HG02759 (cell line): ENCODE results near the gene PDPK1.

Experiments
- ATAC-seq: cut with Tn5 transposase; IDR thresholded peaks from one replicate; pipeline ENCODE4 v1.9.1; 2021; ENCODE audit warnings: mild to moderate bottlenecking, moderate library complexity; ENCODE audit not compliant: unreplicated experiment

PDPK1 gene

DNA sequence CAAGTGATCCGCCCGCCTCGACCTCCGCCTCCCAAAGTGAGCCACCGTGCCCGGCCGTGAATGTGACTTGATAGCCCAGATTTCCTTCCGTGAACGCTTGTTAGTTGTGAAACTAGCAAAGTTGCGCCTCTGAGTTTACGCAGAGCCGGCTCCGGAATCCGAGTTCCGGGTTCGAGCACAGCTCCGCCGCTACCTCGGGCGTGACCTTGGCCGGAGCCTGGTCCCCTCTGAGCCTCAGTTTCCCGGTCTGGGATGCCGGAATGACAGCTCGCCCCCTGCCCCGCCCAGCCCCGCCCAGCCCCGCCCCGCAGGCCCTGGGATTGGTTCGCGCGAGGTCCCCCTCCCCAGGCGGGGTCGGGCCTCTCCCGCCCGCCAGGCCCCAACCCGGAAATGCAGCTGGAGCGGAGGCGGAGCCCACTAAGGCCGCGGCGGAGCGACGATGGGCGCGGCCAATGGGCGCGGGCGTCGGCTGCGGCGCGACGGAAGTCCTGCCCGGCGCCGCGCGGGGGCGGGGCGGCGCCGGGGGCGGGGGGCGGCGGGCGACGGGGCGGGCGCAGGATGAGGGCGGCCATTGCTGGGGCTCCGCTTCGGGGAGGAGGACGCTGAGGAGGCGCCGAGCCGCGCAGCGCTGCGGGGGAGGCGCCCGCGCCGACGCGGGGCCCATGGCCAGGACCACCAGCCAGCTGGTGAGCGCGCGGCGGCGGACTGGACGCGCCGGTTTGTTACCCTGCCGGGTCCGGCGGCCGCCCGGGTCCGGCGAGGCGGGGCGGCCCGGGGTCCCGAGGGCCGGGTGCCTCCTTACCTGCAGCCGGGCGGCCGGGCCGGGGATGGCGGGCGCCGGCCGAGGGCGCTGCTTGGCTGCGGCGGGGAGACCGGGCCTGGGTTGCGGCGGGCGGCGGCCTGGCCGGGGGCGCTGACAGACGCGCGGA, at the start of gene PDPK1:
Gene PDPK1, plus strand, starts transcription at position 571 of the 929 bp plus-strand sequence. Its CDS starts 92 bp downstream, at position 663.
- ATAC-seq, result peak; percentile 89

- no peak for ATAC-seq
These were observed 48.2 kb upstream of the PDPK1 start for GRCh38 chr16:2489581-2489980.

DNA sequence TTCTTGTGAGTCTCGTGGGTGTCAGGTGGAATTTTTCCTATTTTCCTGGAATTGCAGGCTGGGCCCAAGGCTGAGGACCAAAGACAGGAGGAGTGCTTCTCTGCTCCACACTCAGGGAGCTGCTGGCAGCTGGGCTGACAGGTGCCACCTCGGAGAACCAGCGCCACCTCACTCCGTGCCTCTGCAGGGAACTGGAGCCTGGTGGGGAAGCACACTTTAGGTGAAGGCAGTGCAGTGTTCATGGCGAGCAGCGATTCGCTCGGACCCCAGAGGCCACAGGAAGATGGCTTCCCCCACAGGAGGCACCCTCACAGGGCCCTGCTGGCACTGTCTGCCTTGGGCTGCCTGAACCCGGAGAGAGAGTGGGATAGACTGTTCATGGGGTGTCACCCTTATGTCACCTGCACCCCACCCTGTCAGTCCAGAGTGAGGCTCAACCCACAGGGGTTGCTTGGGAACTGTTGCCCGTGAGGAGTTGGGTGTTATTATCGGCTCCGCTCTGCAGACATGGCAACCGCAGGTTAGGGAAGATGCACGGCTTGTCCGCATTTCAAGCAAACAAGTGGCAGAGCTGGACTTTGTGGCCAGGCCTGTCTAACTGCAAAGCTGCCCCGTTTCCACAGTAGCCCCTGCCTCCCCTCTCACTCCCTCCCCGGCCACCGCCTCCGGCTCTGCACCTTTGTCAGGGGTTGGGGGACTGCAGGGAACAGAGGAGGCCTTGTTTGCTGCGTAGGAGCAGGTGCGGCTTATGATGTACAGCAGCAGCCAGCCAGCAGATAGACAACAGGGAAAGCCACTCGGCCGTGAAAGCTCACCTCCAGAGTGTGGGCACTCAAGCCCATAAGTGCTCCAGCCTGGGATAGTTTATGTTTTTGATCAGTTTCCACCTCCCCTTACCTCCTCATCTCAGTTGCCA, 47.4 kb upstream of the PDPK1 start:
- no peak for ATAC-seq

GRCh38 chr16:2492292-2492691, 45.5 kb upstream of the PDPK1 start:
- ATAC-seq, result no peak

DNA sequence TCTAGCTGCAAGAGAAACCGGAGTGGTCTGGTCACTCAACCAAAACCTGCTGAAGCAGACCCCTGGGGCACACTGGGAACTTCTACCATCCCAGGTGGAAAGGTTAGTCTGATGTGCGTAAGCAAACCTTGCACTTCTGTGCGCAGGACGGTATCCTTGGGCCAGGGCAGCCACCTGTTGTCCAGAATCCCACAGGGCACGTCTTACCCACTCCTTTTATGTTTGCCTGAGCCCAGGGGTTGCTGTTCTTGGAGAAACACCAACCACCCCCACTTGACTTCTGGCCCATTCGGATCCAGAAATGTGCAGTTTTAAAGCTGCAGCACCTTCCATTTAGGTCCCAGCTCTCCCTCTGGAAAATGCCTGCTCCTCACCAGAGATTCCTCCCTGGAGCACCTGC, 44.2 kb upstream of the PDPK1 start:
- no peak for ATAC-seq

- no peak for ATAC-seq
These were observed 43.2 kb upstream of the PDPK1 start for GRCh38 chr16:2494616-2495015.

- no peak for ATAC-seq
These were observed 42.8 kb upstream of the PDPK1 start for GRCh38 chr16:2495041-2495440.

- ATAC-seq, result no peak
These were observed 41.4 kb upstream of the PDPK1 start for GRCh38 chr16:2496223-2497115.

DNA sequence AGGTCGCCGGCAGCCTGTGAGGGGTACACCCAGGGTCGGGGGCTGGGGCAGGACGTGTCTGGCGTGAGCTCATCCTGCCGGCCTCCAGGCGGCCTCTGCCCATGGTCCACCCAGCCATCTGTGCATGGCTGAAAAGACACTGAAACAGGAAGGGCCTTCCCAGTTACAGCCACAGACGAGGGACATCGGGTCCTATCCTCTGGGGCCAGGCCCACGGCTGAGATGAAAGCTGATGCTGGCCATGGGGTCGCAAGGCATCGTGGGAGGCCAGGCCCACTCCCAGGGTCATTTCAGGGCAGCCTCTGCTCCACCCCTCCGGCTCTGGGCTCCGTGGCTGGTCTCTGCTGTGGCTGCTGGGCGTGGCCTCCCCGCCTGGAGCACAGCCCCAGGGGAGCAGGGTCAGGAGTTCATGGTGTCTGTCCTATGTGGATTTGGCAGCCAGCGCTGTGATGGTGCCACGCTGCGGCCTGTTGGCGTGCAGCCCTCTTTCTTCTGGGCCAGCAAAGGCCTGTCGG, 40.6 kb upstream of the PDPK1 start:
- ATAC-seq, result no peak

- no peak for ATAC-seq
These were observed 39.9 kb upstream of the PDPK1 start for GRCh38 chr16:2497695-2498484.

GRCh38 chr16:2498531-2499253, 39.1 kb upstream of the PDPK1 start:
- ATAC-seq, result no peak

DNA sequence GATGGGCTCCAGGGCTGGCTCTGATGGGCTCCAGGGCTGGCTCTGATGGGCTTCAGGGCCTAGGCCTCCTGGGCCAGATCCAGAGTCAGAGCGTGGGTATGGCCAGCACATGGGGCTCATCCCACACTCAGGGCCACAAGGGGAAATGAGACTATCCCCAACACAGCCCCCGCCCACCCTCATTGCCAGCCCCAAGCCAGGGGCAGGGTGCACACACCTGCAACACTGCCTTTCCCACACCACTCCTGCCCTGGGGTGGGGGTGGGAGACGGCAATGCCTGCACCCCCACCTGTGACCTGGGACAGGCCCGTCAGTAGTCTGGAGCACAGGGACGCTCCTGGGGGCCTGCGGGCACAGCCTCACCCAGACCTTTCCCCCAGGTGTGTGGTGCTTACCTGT, 38.4 kb upstream of the PDPK1 start:
- ATAC-seq, result no peak

DNA sequence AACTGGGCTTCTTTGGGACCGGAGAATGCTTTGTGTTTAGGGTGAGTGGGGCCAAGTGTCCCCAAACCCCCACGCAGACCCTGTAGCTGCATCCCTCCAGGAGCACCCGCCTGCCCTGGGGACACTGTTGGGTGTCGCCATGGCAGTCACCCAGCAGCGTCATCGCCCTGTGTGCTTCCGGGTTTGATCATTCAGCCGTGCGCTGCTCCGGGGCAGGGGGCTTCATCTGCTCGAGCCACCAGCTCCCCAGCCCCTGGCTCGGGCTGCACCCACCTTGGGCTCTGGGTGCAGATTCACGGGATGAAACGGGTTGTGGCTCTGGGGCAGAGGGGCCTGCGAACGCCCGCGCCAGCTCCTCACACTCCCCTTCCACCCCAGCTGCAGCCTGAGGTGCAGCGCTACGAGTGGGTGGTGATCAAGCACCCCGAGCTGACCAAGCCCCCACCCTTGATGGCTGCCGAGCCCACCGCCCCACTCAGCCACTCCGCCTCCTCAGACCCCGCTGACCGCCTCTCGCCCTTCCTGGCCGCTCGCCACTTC, 37.9 kb upstream of the PDPK1 start:
- no peak for ATAC-seq

- no peak for ATAC-seq
These were observed 37.3 kb upstream of the PDPK1 start for GRCh38 chr16:2500430-2500917.

DNA sequence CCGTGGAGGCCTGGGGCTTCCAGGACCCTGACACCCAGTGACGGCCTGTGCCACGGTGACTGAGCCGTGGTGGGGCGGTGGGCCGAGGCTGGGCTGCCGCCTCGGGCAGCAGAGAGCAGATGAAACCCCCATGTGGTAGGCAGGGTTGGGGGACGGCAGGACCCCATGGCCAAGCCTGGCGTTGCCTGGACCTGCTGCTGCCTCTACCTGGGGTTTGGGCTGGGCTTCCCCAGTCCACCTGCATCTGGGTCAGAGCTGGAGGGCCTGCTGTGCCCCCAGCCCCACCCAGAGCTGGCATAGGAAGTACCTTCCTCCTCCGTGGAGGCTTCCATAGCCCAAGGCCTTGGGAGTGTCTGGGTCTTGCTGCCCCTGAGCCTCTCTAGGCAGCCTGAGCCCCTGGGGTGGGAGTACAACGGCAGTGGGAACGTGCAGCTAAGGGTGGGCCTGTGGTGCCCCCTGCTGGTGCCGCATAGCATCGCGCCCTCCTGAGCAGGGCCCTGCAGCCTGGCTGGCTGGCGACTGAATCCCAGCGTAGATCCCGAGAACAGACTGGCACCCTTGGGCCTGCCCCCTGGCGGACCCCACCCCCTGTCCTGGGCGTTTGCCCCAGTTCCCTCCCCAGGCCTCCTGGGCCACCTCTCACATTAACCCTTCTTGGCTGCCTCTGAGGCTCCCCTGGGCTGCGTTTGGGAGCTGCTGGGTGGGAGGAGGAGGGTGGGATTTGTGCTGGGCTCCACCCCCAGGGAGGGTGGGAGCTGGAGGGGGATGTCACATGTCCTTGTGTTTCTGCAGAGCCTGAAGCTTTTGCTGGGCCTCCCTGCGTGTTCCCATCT, 36.7 kb upstream of the PDPK1 start:
- ATAC-seq, result no peak

GRCh38 chr16:2501946-2502895, 35.6 kb upstream of the PDPK1 start:
- no peak for ATAC-seq

GRCh38 chr16:2505695-2506094, 32.1 kb upstream of the PDPK1 start:
- no peak for ATAC-seq
